ENCODE measurements around the gene PCYOX1L. TPM values are rescaled to one million over a fixed set of nuclear protein-coding genes. Genes with fewer than 3 reads are reported as not detected.

PCYOX1L gene, protein sequence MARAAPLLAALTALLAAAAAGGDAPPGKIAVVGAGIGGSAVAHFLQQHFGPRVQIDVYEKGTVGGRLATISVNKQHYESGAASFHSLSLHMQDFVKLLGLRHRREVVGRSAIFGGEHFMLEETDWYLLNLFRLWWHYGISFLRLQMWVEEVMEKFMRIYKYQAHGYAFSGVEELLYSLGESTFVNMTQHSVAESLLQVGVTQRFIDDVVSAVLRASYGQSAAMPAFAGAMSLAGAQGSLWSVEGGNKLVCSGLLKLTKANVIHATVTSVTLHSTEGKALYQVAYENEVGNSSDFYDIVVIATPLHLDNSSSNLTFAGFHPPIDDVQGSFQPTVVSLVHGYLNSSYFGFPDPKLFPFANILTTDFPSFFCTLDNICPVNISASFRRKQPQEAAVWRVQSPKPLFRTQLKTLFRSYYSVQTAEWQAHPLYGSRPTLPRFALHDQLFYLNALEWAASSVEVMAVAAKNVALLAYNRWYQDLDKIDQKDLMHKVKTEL
- total RNA-seq (2014; rRNA removed; shearing (Covaris generic)): 23.7 and 26.4 TPM in 2 replicates

- Histone ChIP-seq H3K4me1 (replicated peaks) (peaks cover 17% of the 10 kb centered on the region), H3K4me3 (peak within 1 kb of the TSS; percentile 79), H3K36me3 (peaks cover 39% of the 10 kb centered on the region), H3K27me3 (replicated peaks) (no peaks in the 10 kb centered on the region), H3K27ac (peak within 1 kb of the TSS; percentile 36), H3K9me3 (replicated peaks) (no peaks in the 10 kb centered on the region)
- peak; percentile 91 to 98 for DNase-seq (ENCODE audit: low read depth in 1 of 2, low spot score in 2 of 2)
These were observed at the start of gene PCYOX1L for GRCh38 chr5:149357370-149358293. Gene PCYOX1L, plus strand, starts transcription at chr5:149358046. Its CDS starts 23 bp downstream, at chr5:149358069.

DNA sequence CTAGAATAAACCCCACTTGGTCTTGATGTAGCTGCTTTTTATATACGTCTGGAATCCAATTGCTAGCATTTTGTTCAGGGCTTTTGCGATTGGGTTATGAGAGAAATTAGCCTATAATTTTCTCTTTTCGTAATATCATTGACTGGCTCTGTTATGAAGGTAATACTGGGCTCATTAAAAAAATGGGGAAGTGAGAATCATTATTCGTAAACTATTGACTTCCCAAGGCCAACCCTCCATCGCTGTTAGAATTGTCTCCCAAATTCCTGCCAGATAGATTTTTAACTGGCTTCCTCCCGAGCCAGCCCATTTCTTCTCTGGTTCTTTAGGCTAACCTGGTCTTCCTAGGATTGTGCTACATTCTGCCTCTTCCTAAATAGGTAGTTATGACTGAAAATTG, 48.5 kb upstream of the PCYOX1L start:
- peaks cover 10% of the 10 kb centered on the region for H3K4me1 ChIP-seq (replicated peaks)
- H3K27ac ChIP-seq: no peak overlapping the region
- no peak overlapping the region for H3K4me3 ChIP-seq
- no peaks in the 10 kb centered on the region for H3K9me3 ChIP-seq (replicated peaks)
- DNase-seq (ENCODE audit: low read depth in 1 of 2, low spot score in 2 of 2): no peak
- peaks cover 53% of the 10 kb centered on the region for H3K36me3 ChIP-seq
- no peaks in the 10 kb centered on the region for H3K27me3 ChIP-seq (replicated peaks)

DNA sequence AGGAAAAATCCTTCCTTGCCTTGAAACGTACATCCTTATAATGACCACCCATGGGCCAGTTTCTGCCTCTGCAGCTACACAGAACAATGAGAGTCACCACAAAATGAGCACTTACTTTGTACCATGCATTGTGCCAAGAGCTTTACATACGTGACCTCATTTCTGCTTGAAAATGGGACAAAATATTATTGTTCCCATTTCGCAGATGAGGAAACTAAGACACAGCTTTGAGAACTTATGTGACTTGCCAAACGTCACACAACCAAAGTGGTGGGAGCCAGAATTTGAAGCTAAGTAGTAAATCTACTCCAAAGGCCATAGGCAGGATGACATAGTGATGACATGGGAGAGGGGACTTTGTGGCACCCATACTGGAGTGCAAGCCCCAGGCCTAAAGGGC, 47.4 kb upstream of the PCYOX1L start:
- Histone ChIP-seq H3K27ac (no peak overlapping the region), H3K4me1 (replicated peaks) (peaks cover 10% of the 10 kb centered on the region), H3K36me3 (peaks cover 53% of the 10 kb centered on the region), H3K9me3 (replicated peaks) (no peaks in the 10 kb centered on the region), H3K4me3 (no peak overlapping the region), H3K27me3 (replicated peaks) (no peaks in the 10 kb centered on the region)
- DNase-seq (ENCODE audit: low read depth in 1 of 2, low spot score in 2 of 2): no peak

DNA sequence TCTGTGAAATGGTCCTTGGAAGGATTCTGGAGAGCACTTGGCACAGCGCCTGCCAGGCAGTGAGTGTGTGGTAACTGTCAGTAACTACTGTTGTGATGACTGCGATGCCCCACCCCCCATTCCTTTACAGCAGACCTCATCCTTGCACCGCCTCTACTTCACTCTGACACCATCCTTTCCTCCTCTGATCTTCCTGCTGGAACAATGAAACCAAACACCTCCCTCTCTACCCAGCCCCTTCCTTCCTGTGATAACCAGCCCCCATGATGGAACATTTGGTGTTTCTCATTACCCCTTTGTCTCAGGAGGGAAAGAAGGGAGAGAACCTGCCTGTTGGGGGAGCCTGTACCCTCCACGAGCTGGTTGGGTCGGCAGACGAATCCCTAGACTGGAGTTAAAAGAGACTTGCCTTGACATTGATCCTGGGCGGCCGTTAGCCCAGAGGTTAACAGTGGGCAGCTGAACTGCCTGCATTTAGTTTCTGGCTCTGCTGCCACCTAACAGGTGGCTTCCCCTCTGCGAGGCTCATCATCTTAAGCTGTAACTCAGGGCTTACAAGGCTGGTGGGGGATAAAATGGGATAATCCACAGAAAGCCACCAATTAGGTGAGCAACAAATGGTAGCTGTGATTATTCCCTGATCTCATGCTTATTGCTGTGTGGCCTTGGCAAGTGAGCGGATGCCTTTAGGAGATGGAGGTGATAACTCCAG, 46.7 kb upstream of the PCYOX1L start:
- H3K27me3 ChIP-seq (replicated peaks): no peaks in the 10 kb centered on the region
- H3K4me1 ChIP-seq (replicated peaks): peaks cover 10% of the 10 kb centered on the region
- H3K4me3 ChIP-seq: no peak overlapping the region
- no peak overlapping the region for H3K27ac ChIP-seq
- H3K36me3 ChIP-seq: peaks cover 48% of the 10 kb centered on the region
- no peaks in the 10 kb centered on the region for H3K9me3 ChIP-seq (replicated peaks)
- peak; percentile 31 to 76 for DNase-seq (ENCODE audit: low read depth in 1 of 2, low spot score in 2 of 2)

- no peak for DNase-seq (ENCODE audit: low read depth in 1 of 2, low spot score in 2 of 2)
- peaks cover 16% of the 10 kb centered on the region for H3K4me1 ChIP-seq (replicated peaks)
- no peak overlapping the region for H3K27ac ChIP-seq
- H3K9me3 ChIP-seq (replicated peaks): no peaks in the 10 kb centered on the region
- no peaks in the 10 kb centered on the region for H3K27me3 ChIP-seq (replicated peaks)
- H3K4me3 ChIP-seq: no peak overlapping the region
- H3K36me3 ChIP-seq: peaks cover 38% of the 10 kb centered on the region
These were observed 44.5 kb upstream of the PCYOX1L start for GRCh38 chr5:149313151-149313841.

DNA sequence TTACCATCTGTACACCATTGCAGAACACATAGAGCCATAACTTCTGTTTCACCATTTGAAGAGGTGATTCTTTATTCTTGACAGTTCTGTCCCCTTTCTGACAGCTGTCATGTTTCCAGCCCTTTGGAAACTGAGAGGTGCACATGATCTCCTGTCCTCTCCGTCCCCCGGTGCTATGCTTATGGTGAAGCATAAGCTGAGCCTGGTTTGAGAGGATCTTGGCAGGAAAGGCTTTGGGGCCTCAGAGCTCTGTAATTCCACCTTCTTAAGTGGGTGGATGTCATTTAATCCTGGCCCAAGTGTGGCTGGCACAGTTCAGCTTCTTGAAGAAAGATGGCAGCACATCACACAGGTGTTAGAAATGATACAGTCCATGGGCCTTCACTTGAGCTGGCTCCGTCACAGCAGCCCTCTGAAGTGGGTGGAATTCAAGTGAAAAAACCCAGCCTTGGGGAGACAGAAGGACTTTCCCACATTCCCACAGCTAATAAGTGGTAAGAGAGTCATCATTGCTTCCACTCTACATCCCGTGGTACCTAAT, 43.2 kb upstream of the PCYOX1L start:
- peaks cover 16% of the 10 kb centered on the region for H3K4me1 ChIP-seq (replicated peaks)
- no peak for DNase-seq (ENCODE audit: low read depth in 1 of 2, low spot score in 2 of 2)
- no peaks in the 10 kb centered on the region for H3K9me3 ChIP-seq (replicated peaks)
- no peak overlapping the region for H3K27ac ChIP-seq
- H3K36me3 ChIP-seq: peaks cover 37% of the 10 kb centered on the region
- H3K27me3 ChIP-seq (replicated peaks): no peaks in the 10 kb centered on the region
- H3K4me3 ChIP-seq: no peak overlapping the region

DNA sequence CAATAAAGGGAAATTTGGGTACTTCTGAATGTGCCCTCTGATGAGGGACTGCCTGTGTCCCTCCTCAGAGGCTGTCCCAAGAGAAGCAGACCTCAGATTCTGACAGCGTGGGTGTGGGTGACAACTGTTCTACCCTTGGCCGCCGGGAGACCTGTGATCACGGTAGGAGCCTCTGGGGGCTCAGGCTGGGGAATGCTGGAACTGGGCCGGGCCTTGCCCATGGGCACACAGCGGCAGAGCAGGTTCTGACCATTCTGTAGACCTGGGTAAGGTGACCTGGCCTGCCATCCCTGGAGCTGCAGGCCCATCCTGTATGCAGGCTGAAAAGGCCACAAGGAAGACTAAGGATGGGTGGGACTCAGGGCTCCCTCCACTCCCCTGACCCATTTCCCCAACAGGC, 42.1 kb upstream of the PCYOX1L start:
- H3K4me1 ChIP-seq (replicated peaks): peaks cover 16% of the 10 kb centered on the region
- peaks cover 36% of the 10 kb centered on the region for H3K36me3 ChIP-seq
- H3K27me3 ChIP-seq (replicated peaks): no peaks in the 10 kb centered on the region
- H3K4me3 ChIP-seq: no peak overlapping the region
- H3K9me3 ChIP-seq (replicated peaks): no peaks in the 10 kb centered on the region
- H3K27ac ChIP-seq: no peak overlapping the region
- DNase-seq (ENCODE audit: low read depth in 1 of 2, low spot score in 2 of 2): no peak

DNA sequence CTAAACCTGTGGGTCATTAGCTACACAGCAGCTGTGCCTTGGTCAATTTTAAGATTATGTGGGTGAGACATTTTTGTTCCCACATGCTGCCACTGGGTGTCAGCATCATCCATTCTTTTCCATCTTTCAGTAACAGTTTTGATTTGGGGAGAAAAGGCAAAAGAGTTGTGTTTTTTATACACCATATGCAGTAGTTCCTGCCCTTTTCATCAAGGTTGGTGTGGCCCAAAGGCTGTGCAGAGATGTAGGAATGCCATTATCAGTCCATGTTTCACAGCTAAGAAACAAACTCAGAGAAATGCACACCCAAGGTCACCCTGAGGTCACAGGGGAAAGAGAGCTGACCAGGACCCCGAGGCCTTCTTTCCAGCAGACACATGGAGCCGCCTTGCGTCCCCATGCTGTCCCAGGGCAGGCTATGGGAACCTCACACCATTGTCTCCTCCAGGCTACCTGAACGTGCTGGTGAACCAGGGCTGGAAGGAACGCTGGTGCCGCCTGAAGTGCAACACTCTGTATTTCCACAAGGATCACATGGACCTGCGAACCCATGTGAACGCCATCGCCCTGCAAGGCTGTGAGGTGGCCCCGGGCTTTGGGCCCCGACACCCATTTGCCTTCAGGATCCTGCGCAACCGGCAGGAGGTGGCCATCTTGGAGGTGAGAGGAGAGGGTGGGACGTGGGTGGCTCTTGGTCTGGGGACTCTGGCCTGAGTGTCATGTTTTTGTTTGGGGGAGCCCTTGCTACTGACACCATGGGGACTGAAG, 40.4 kb upstream of the PCYOX1L start:
- DNase-seq (ENCODE audit: low read depth in 1 of 2, low spot score in 2 of 2): peak in 1 of 2 experiments; percentile 60
- Histone ChIP-seq H3K36me3 (peaks cover 21% of the 10 kb centered on the region), H3K9me3 (replicated peaks) (no peaks in the 10 kb centered on the region), H3K4me1 (replicated peaks) (peaks cover 19% of the 10 kb centered on the region), H3K4me3 (no peak overlapping the region), H3K27ac (no peak overlapping the region), H3K27me3 (replicated peaks) (no peaks in the 10 kb centered on the region)

DNA sequence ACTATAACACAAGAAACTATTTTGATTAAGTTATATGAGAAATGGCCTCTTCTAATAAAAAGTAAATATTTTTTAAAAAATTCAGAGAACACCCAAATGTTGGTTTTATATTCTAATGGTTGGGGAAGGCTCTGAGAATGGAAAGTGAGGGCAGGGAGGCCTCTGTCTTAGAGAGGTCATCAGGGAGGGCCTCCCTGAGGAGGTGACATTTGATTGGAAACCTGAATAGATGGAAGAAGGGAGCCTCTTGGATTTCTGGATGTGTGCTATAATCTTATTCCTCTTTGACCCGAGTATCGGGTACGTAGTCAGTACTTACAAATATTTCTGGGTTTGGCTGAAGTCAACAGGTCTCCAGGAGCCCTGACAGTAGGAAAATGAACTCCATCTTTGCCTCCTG, 38.7 kb upstream of the PCYOX1L start:
- Histone ChIP-seq H3K27ac (no peak overlapping the region), H3K36me3 (peaks cover 30% of the 10 kb centered on the region), H3K4me3 (no peak overlapping the region), H3K4me1 (replicated peaks) (peaks cover 19% of the 10 kb centered on the region), H3K9me3 (replicated peaks) (no peaks in the 10 kb centered on the region), H3K27me3 (replicated peaks) (no peaks in the 10 kb centered on the region)
- DNase-seq (ENCODE audit: low read depth in 1 of 2, low spot score in 2 of 2): no peak

DNA sequence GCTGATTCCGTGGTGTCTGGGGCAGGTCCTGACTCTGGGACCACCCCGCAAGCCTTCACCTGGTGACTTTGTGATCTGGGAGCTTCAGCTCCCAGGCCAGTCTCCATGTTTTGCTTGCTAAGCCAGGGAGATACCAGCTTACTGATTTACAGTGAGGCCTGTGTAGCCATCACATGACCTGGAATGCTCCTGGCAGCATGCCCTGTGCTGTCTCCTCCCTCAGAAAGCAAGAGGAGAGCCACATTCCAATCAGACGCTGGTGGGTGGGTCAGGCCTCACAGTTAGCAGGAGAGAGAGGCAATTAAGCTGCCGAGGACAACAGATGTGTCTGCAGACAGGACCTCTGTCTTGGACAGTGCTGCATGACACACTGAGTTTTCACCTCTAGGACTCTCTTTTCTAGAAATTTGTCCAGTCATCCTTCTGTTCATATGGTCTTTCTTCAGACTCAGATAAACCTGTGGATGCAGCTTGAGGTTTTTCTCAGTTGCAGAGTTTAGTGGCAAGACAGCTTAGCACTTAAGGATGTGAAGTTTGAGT, 37.0 kb upstream of the PCYOX1L start:
- no peak overlapping the region for H3K4me3 ChIP-seq
- peaks cover 32% of the 10 kb centered on the region for H3K4me1 ChIP-seq (replicated peaks)
- H3K36me3 ChIP-seq: peaks cover 37% of the 10 kb centered on the region
- H3K27me3 ChIP-seq (replicated peaks): no peaks in the 10 kb centered on the region
- no peaks in the 10 kb centered on the region for H3K9me3 ChIP-seq (replicated peaks)
- H3K27ac ChIP-seq: peak overlapping the region; percentile 25
- DNase-seq (ENCODE audit: low read depth in 1 of 2, low spot score in 2 of 2): peak; percentile 90 to 96

DNA sequence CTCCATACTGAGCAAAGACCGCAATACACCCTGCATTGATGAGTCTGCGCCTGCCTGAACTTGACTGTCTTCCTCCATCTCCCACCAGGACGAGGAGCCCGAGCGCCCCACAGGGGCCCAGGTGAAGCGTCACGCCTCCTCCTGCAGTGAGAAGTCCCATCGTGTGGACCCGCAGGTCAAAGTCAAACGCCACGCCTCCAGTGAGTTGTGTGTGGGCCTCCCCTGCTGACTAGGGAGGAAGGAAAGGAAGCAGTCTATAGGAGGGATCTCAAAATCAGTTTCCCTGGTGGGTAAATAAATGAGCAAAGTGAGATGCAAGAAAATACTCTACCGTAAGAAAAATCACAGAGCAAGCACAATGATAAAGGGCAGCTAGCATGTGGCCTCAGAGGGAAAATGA, 35.3 kb upstream of the PCYOX1L start:
- Histone ChIP-seq H3K27ac (no peak overlapping the region), H3K9me3 (replicated peaks) (no peaks in the 10 kb centered on the region), H3K4me1 (replicated peaks) (peaks cover 33% of the 10 kb centered on the region), H3K4me3 (no peak overlapping the region), H3K27me3 (replicated peaks) (no peaks in the 10 kb centered on the region), H3K36me3 (peaks cover 37% of the 10 kb centered on the region)
- no peak for DNase-seq (ENCODE audit: low read depth in 1 of 2, low spot score in 2 of 2)

- Histone ChIP-seq H3K4me1 (replicated peaks) (peaks cover 31% of the 10 kb centered on the region), H3K27me3 (replicated peaks) (no peaks in the 10 kb centered on the region), H3K27ac (no peak overlapping the region), H3K9me3 (replicated peaks) (no peaks in the 10 kb centered on the region), H3K36me3 (peaks cover 33% of the 10 kb centered on the region), H3K4me3 (no peak overlapping the region)
- no peak for DNase-seq (ENCODE audit: low read depth in 1 of 2, low spot score in 2 of 2)
These were observed 34.6 kb upstream of the PCYOX1L start for GRCh38 chr5:149323210-149323609.
